ENCODE data around the gene PUM1. TPM values are rescaled to one million over a fixed set of nuclear protein-coding genes. Genes with fewer than 3 reads are reported as not detected.

PUM1 gene
- total and polyA plus RNA-seq, 2 of the 8 experiments (the other 6 are each of a cell fraction or from before 2014, with no cell fraction given) = 122 to 177 TPM

DNA sequence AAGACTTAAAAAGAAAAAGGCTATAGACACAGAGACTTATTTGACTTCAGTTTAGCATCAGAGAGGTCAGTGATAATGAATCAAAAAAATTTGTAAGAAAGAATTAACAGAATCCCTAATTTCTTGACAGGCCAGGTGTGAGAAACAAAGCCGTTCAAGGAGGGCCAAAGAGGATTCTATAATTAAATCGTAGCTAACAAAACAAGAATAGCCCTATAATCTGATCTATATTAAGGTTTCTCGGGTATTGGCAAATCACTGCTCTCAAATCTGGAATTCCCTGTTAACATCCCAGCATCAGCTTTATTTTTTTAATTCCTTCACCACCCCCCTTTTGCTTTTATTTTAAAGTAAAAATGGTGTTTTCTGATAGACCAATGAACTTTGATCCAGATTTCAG lies 60.3 kb downstream of the PUM1 start (continued):
- TF ChIP-seq, protein P1, sequence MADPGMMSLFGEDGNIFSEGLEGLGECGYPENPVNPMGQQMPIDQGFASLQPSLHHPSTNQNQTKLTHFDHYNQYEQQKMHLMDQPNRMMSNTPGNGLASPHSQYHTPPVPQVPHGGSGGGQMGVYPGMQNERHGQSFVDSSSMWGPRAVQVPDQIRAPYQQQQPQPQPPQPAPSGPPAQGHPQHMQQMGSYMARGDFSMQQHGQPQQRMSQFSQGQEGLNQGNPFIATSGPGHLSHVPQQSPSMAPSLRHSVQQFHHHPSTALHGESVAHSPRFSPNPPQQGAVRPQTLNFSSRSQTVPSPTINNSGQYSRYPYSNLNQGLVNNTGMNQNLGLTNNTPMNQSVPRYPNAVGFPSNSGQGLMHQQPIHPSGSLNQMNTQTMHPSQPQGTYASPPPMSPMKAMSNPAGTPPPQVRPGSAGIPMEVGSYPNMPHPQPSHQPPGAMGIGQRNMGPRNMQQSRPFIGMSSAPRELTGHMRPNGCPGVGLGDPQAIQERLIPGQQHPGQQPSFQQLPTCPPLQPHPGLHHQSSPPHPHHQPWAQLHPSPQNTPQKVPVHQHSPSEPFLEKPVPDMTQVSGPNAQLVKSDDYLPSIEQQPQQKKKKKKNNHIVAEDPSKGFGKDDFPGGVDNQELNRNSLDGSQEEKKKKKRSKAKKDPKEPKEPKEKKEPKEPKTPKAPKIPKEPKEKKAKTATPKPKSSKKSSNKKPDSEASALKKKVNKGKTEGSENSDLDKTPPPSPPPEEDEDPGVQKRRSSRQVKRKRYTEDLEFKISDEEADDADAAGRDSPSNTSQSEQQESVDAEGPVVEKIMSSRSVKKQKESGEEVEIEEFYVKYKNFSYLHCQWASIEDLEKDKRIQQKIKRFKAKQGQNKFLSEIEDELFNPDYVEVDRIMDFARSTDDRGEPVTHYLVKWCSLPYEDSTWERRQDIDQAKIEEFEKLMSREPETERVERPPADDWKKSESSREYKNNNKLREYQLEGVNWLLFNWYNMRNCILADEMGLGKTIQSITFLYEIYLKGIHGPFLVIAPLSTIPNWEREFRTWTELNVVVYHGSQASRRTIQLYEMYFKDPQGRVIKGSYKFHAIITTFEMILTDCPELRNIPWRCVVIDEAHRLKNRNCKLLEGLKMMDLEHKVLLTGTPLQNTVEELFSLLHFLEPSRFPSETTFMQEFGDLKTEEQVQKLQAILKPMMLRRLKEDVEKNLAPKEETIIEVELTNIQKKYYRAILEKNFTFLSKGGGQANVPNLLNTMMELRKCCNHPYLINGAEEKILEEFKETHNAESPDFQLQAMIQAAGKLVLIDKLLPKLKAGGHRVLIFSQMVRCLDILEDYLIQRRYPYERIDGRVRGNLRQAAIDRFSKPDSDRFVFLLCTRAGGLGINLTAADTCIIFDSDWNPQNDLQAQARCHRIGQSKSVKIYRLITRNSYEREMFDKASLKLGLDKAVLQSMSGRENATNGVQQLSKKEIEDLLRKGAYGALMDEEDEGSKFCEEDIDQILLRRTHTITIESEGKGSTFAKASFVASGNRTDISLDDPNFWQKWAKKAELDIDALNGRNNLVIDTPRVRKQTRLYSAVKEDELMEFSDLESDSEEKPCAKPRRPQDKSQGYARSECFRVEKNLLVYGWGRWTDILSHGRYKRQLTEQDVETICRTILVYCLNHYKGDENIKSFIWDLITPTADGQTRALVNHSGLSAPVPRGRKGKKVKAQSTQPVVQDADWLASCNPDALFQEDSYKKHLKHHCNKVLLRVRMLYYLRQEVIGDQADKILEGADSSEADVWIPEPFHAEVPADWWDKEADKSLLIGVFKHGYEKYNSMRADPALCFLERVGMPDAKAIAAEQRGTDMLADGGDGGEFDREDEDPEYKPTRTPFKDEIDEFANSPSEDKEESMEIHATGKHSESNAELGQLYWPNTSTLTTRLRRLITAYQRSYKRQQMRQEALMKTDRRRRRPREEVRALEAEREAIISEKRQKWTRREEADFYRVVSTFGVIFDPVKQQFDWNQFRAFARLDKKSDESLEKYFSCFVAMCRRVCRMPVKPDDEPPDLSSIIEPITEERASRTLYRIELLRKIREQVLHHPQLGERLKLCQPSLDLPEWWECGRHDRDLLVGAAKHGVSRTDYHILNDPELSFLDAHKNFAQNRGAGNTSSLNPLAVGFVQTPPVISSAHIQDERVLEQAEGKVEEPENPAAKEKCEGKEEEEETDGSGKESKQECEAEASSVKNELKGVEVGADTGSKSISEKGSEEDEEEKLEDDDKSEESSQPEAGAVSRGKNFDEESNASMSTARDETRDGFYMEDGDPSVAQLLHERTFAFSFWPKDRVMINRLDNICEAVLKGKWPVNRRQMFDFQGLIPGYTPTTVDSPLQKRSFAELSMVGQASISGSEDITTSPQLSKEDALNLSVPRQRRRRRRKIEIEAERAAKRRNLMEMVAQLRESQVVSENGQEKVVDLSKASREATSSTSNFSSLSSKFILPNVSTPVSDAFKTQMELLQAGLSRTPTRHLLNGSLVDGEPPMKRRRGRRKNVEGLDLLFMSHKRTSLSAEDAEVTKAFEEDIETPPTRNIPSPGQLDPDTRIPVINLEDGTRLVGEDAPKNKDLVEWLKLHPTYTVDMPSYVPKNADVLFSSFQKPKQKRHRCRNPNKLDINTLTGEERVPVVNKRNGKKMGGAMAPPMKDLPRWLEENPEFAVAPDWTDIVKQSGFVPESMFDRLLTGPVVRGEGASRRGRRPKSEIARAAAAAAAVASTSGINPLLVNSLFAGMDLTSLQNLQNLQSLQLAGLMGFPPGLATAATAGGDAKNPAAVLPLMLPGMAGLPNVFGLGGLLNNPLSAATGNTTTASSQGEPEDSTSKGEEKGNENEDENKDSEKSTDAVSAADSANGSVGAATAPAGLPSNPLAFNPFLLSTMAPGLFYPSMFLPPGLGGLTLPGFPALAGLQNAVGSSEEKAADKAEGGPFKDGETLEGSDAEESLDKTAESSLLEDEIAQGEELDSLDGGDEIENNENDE (IDR thresholded peaks at IDR 0.05; ENCODE audit: insufficient replicate concordance, low read length) = no peak
- TF ChIP-seq NANOG (IDR thresholded peaks at IDR 0.05; ENCODE audit: insufficient read depth, low read depth, low read length, poor library complexity, severe bottlenecking) (no peak), CREB1 (IDR thresholded peaks at IDR 0.05) (no peak), SUZ12 (IDR thresholded peaks at IDR 0.05; ENCODE audit: low read length) (no peak)

Data from H1 (cell line).